HepG2 (cell line): ENCODE measurements around the gene TMEM132E. TPM values are rescaled to one million over a fixed set of nuclear protein-coding genes. Genes with fewer than 3 reads are reported as not detected.

Experiments used
- ATAC-seq: fragments of 200-7000 bp; cut with Tn5 transposase; 3 replicates; pipeline ENCODE4 v1.9.1; 2020; ENCODE audit warnings: mild to moderate bottlenecking, moderate library complexity
- BruUV-seq: library from RNA; stranded (reverse); fragments of 400-500 nt; replicated peaks from 2 replicates; lab custom pipeline; 2021; lab: Mats Ljungman, UMichigan
- CTCF ChIA-PET: fragments of 300-600 bp; formaldehyde crosslinking; extraction: SDS; loops from one replicate; lab custom pipeline; 2021; ENCODE audit warnings: low total read pairs, inconsistent platforms, low intra/inter-chr PET ratio; lab: Yijun Ruan, JAX
- POLR2A ChIA-PET: fragments of 350-600 bp; sonication (Branson Sonifier 250); formaldehyde crosslinking; loops from one replicate; lab custom pipeline; 2020; ENCODE audit warnings: antibody characterized with exemption, inconsistent platforms; lab: Yijun Ruan, JAX
- DNase-seq: peaks from one replicate; pipeline ENCODE4 v3.0.0-alpha.2; 2015; ENCODE audit warnings: low spot score
- FAIRE-seq: peaks from 3 replicates; lab custom pipeline; 2011; peaks lifted over from hg19 to GRCh38; lab: Jason Lieb, UNC
- H2AFZ ChIP-seq: one replicate; pipeline ENCODE4 v1.6.1; 2011; ENCODE audit warnings: low read length, inconsistent platforms
- H3K27ac ChIP-seq: fragments of 300-600 bp; 3 replicates; pipeline ENCODE4 v1.8.0; 2011; ENCODE audit warnings: mixed run types, mild to moderate bottlenecking, mixed read lengths, low read length, inconsistent platforms; ENCODE audit not compliant: insufficient read depth; ENCODE audit errors: extremely low read length
- H3K27me3 ChIP-seq, 2 experiments: fragments of 200-600 bp in 1 of 2; 2 replicates in 1 of 2; 3 replicates in 1 of 2; pipeline versions ENCODE4 v1.6.0 to v1.8.0; 2011; ENCODE audit warnings: low read length in 2 of 2, mild to moderate bottlenecking in 2 of 2, moderate library complexity in 2 of 2, inconsistent platforms in 1 of 2; ENCODE audit not compliant: insufficient read depth in 2 of 2, control insufficient read depth in 1 of 2
- H3K36me3 ChIP-seq, 2 experiments: fragments of 200-600 bp in 1 of 2; replicated peaks in 1 of 2; 2 replicates in 1 of 2; 3 replicates in 1 of 2; pipeline versions ENCODE4 v1.5.1 to v1.8.0; 2011; ENCODE audit warnings: low read length in 2 of 2, inconsistent platforms in 1 of 2; ENCODE audit not compliant: insufficient read depth in 2 of 2, control insufficient read depth in 1 of 2
- H3K4me1 ChIP-seq: 2 replicates; pipeline ENCODE4 v1.5.1; 2012; ENCODE audit warnings: low read length, inconsistent platforms; ENCODE audit not compliant: insufficient read depth
- H3K4me2 ChIP-seq: 2 replicates; pipeline ENCODE4 v1.6.0; 2011; ENCODE audit warnings: low read depth, low read length, inconsistent platforms
- H3K4me3 ChIP-seq, 3 experiments: fragments of 200-600 bp in 1 of 3; sonication (generic), shearing (Covaris generic) in 1 of 3; replicated peaks in 1 of 3; 2 replicates each; pipeline ENCODE4 v1.5.1; 2011 to 2016; ENCODE audit warnings: low read length in 3 of 3, inconsistent platforms in 2 of 3, low read depth in 2 of 3, mild to moderate bottlenecking in 2 of 3, control low read depth in 1 of 3, mixed read lengths in 1 of 3; ENCODE audit not compliant: insufficient read depth in 1 of 3
- H3K79me2 ChIP-seq: one replicate; pipeline ENCODE4 v1.6.1; 2011; ENCODE audit warnings: low read length, inconsistent platforms; ENCODE audit not compliant: insufficient read depth
- H3K9ac ChIP-seq: 2 replicates; pipeline ENCODE4 v1.6.0; 2011; ENCODE audit warnings: mild to moderate bottlenecking, low read depth, low read length, inconsistent platforms; ENCODE audit not compliant: insufficient read depth
- H3K9me3 ChIP-seq: 2 replicates; pipeline ENCODE4 v1.5.1; 2012; ENCODE audit warnings: mild to moderate bottlenecking, low read length
- H4K20me1 ChIP-seq: 2 replicates; pipeline ENCODE4 v1.6.0; 2011; ENCODE audit warnings: inconsistent platforms, mild to moderate bottlenecking, low read length, moderate library complexity; ENCODE audit not compliant: insufficient read depth
- CEBPB ChIP-seq: IDR thresholded peaks from 2 replicates; pipeline ENCODE4 v1.6.1; 2011; ENCODE audit warnings: low read depth, low read length, improper control_type of control experiment, borderline replicate concordance
- KDM3A ChIP-seq: IDR thresholded peaks from 2 replicates; pipeline ENCODE4 v1.6.1; 2018; ENCODE audit warnings: low read depth, missing compliant biosample characterization
- KLF9 ChIP-seq: IDR thresholded peaks from 2 replicates; pipeline ENCODE4 v1.6.1; 2016; ENCODE audit warnings: low read depth
- NFE2L2 ChIP-seq: fragments of 150-350 bp; IDR thresholded peaks from 2 replicates; pipeline ENCODE4 v1.6.1; 2014; ENCODE audit warnings: low read length
- PPARG ChIP-seq: conservative IDR thresholded peaks from 2 replicates; pipeline ENCODE4 v1.6.1; 2016; ENCODE audit warnings: missing biosample characterization, missing genetic modification reagents
- REXO4 ChIP-seq: sonication (generic); formaldehyde crosslinking; IDR thresholded peaks from 2 replicates; pipeline ENCODE4 v1.8.0; 2022; ENCODE audit warnings: missing genetic modification reagents, mild to moderate bottlenecking, borderline replicate concordance
- ZNF552 ChIP-seq: sonication (generic); formaldehyde crosslinking; IDR thresholded peaks from 2 replicates; pipeline ENCODE4 v1.9.0; 2022; ENCODE audit warnings: missing genetic modification reagents, mild to moderate bottlenecking, borderline replicate concordance
- ZNF563 ChIP-seq: sonication (generic); formaldehyde crosslinking; IDR thresholded peaks from 2 replicates; pipeline ENCODE4 v1.8.0; 2022; ENCODE audit warnings: mild to moderate bottlenecking, moderate library complexity, missing genetic modification reagents
- ZNF713 ChIP-seq: sonication (generic); formaldehyde crosslinking; IDR thresholded peaks from 2 replicates; pipeline ENCODE4 v1.4.0; 2020; ENCODE audit warnings: mild to moderate bottlenecking, missing genetic modification reagents
- ZSCAN31 ChIP-seq: sonication (generic); formaldehyde crosslinking; IDR thresholded peaks from 2 replicates; pipeline ENCODE4 v1.5.0; 2020; ENCODE audit warnings: low read depth, mild to moderate bottlenecking, missing genetic modification reagents
- WGBS: methylation state at CpG from one replicate; pipeline ENCODE4 v1.1.6; 2017; ENCODE audit warnings: low lambda C conversion rate; 5-methylcytosine and 5-hydroxymethylcytosine counted together
- in situ Hi-C: cut with HindIII; loops from 2 replicates; pipeline ENCODE4 v1.10.0; 2017; ENCODE audit warnings: low pct_unique_long_range_greater_than_20kb; ENCODE audit not compliant: extremely low pct_ligation_motif_present
- intact Hi-C: fragments of 100-400 bp; cut with micrococcal nuclease; formaldehyde crosslinking; loops from one replicate; pipeline ENCODE4 v1.10.0; 2022; ENCODE audit not compliant: unreplicated experiment
- polyA plus RNA-seq, 8 experiments: library from polyadenylated mRNA; depleted of rRNA in 3 of 8; stranded (reverse) in 7 of 8; unstranded in 1 of 8; fragments of >200 nt; fragmentation: Illumina TruSeq in 4 of 8; extraction: Trizol in 4 of 8; gene quantifications; 2 replicates each; pipeline versions ENCODE4 v1.2.1 to v1.2.3, GENCODE V29; 2011 to 2016; ENCODE audit warnings: low read depth in 4 of 8, missing spikeins in 1 of 8, mixed read lengths in 1 of 8; ENCODE audit not compliant: insufficient read depth in 1 of 8
- total RNA-seq, 5 experiments: library from RNA; depleted of rRNA; stranded (reverse); fragments of >200 nt; fragmentation: Illumina TruSeq; extraction: Trizol; gene quantifications; 2 replicates each; pipeline ENCODE4 v1.2.3, GENCODE V29; 2016; ENCODE audit warnings: low read depth in 1 of 5
- TF ChIP-seq, protein P1 (sequence below): sonication (generic); formaldehyde crosslinking; conservative IDR thresholded peaks from 2 replicates; pipeline ENCODE4 v1.4.0; 2020; ENCODE audit warnings: missing genetic modification reagents
- TF ChIP-seq, protein P2 (sequence below): sonication (generic); formaldehyde crosslinking; IDR thresholded peaks from 2 replicates; pipeline ENCODE4 v1.5.1; 2020; ENCODE audit warnings: missing genetic modification reagents, mild to moderate bottlenecking, borderline replicate concordance
- TF ChIP-seq, protein P3 (sequence below): sonication (generic); formaldehyde crosslinking; IDR thresholded peaks from 2 replicates; pipeline ENCODE4 v1.4.0; 2020; ENCODE audit warnings: missing genetic modification reagents
- TF ChIP-seq, protein P4 (sequence below): sonication (generic); formaldehyde crosslinking; IDR thresholded peaks from 2 replicates; pipeline ENCODE4 v1.5.0; 2020; ENCODE audit warnings: mild to moderate bottlenecking, missing genetic modification reagents, borderline replicate concordance

TMEM132E gene
- total and polyA plus RNA-seq, 2 of the 13 experiments (the other 11 are each of a cell fraction or from before 2014, with no cell fraction given) = not detected

DNA sequence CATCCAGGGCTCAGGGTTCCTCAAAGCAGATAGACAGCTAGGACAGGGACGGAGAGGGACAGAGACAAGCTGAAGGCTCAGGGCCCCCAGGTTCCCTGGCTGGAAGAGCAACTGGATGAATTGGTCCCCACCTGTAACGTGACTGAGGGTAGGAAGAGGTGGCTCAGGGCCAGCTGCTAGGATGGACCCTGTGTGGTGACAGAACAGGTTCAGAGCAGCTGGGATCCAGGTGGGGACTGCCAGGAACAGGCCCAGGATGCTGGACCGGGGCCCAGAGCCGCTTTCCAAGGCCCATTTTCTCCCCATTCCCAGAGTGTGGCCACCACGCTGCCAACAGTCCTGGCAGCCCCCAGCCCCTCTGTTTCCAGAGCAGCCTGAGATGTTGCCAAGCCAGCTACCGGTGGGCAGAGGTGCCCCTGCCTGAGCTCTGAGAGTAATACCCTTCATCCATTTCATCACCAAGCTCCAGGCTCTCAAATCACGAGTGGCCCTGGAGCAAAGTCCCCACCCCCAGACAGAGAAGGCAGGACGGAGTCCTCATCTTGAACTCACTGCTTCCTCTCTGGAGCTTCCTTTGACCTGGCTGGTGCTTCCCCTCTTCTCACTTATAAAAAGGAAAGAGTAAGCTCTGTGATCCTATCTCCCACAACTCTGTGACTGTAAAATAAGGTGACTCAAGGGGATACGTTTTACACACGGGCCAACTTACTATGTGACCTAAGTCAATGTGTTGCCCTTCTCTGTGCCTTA is 79.6 kb downstream of the TMEM132E start (continued):
- TF ChIP-seq KLF9 (CRISPR knock-in tag) = no peak
- TF ChIP-seq PPARG (CRISPR knock-in tag) = no peak
- no peak for TF ChIP-seq NFE2L2

DNA sequence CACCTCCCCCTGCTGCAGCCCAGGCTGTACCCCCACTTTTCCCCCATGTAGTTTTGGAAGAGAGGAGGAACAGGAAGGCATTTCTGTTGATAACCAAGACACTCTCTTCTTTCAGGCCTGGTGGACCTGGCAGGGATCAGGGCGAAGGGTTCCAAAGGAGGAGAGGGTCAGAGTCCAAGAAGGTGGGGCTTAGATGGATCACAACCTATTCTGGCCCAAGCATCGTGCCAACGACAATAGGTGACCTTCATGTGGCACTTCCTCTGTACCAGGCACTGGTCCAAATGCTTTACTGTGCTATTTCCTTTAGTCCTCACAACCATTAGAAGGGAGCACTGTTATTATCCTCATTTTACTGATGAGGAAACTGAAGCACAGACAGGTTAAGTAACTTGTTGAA is 84.3 kb downstream of the TMEM132E start:
- CTCF ChIA-PET = no interaction called here
- H3K27me3 ChIP-seq = peaks cover 0 to 18% of the 10 kb centered on the region in 2 experiments; a peak in 3 of 5 replicates
- no peaks in the 10 kb centered on the region for H3K36me3 ChIP-seq
- intact Hi-C loops = no loop called here
- BruUV-seq = no TSS peak
- no peak overlapping the region for H3K4me2 ChIP-seq
- no peak for ATAC-seq
- H2AFZ ChIP-seq = no peak overlapping the region
- DNase-seq = no peak
- H3K4me1 ChIP-seq = no peaks in the 10 kb centered on the region
- no peak overlapping the region for H3K4me3 ChIP-seq
- in situ Hi-C loops = no loop called here
- no peak for FAIRE-seq
- no peaks in the 10 kb centered on the region for H4K20me1 ChIP-seq
- 6% methylated on average over 3 of the region's 3 CpGs for WGBS
- POLR2A ChIA-PET = no interaction called here
- H3K27ac ChIP-seq = no peak overlapping the region
- H3K9ac ChIP-seq = no peak overlapping the region
- no peaks in the 10 kb centered on the region for H3K79me2 ChIP-seq
- no peaks in the 10 kb centered on the region for H3K9me3 ChIP-seq
- TF ChIP-seq REXO4 (CRISPR knock-in tag) (no peak), CEBPB (no peak), ZNF552 (CRISPR knock-in tag) (no peak), ZNF563 (CRISPR knock-in tag) (no peak), ZNF713 (CRISPR knock-in tag) (no peak), ZSCAN31 (CRISPR knock-in tag) (no peak), KDM3A (CRISPR knock-in tag) (no peak)
- TF ChIP-seq, protein P1, sequence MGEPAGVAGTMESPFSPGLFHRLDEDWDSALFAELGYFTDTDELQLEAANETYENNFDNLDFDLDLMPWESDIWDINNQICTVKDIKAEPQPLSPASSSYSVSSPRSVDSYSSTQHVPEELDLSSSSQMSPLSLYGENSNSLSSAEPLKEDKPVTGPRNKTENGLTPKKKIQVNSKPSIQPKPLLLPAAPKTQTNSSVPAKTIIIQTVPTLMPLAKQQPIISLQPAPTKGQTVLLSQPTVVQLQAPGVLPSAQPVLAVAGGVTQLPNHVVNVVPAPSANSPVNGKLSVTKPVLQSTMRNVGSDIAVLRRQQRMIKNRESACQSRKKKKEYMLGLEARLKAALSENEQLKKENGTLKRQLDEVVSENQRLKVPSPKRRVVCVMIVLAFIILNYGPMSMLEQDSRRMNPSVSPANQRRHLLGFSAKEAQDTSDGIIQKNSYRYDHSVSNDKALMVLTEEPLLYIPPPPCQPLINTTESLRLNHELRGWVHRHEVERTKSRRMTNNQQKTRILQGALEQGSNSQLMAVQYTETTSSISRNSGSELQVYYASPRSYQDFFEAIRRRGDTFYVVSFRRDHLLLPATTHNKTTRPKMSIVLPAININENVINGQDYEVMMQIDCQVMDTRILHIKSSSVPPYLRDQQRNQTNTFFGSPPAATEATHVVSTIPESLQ = no peak
- TF ChIP-seq, protein P2, sequence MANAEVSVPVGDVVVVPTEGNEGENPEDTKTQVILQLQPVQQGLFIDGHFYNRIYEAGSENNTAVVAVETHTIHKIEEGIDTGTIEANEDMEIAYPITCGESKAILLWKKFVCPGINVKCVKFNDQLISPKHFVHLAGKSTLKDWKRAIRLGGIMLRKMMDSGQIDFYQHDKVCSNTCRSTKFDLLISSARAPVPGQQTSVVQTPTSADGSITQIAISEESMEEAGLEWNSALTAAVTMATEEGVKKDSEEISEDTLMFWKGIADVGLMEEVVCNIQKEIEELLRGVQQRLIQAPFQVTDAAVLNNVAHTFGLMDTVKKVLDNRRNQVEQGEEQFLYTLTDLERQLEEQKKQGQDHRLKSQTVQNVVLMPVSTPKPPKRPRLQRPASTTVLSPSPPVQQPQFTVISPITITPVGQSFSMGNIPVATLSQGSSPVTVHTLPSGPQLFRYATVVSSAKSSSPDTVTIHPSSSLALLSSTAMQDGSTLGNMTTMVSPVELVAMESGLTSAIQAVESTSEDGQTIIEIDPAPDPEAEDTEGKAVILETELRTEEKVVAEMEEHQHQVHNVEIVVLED (CRISPR knock-in tag) = no peak
- TF ChIP-seq, protein P3, sequence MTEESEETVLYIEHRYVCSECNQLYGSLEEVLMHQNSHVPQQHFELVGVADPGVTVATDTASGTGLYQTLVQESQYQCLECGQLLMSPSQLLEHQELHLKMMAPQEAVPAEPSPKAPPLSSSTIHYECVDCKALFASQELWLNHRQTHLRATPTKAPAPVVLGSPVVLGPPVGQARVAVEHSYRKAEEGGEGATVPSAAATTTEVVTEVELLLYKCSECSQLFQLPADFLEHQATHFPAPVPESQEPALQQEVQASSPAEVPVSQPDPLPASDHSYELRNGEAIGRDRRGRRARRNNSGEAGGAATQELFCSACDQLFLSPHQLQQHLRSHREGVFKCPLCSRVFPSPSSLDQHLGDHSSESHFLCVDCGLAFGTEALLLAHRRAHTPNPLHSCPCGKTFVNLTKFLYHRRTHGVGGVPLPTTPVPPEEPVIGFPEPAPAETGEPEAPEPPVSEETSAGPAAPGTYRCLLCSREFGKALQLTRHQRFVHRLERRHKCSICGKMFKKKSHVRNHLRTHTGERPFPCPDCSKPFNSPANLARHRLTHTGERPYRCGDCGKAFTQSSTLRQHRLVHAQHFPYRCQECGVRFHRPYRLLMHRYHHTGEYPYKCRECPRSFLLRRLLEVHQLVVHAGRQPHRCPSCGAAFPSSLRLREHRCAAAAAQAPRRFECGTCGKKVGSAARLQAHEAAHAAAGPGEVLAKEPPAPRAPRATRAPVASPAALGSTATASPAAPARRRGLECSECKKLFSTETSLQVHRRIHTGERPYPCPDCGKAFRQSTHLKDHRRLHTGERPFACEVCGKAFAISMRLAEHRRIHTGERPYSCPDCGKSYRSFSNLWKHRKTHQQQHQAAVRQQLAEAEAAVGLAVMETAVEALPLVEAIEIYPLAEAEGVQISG = no peak
- TF ChIP-seq, protein P4, sequence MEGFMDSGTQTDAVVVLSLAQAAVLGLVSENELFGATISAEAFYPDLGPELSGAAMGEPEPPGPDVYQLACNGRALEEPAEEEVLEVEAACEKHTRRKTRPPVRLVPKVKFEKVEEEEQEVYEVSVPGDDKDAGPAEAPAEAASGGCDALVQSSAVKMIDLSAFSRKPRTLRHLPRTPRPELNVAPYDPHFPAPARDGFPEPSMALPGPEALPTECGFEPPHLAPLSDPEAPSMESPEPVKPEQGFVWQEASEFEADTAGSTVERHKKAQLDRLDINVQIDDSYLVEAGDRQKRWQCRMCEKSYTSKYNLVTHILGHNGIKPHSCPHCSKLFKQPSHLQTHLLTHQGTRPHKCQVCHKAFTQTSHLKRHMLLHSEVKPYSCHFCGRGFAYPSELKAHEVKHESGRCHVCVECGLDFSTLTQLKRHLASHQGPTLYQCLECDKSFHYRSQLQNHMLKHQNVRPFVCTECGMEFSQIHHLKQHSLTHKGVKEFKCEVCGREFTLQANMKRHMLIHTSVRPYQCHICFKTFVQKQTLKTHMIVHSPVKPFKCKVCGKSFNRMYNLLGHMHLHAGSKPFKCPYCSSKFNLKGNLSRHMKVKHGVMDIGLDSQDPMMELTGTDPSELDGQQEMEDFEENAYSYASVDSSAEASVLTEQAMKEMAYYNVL (CRISPR knock-in tag) = no peak
